Rectal smooth muscle tissue (tissue), 1 donor: ENCODE results near the gene SULF2.
A peak's percentile ranks its signal among the peaks of the same experiment; 100 is the strongest.

Experiments used
- H3K27ac ChIP-seq: one replicate; pipeline ENCODE4 v1.7.0; 2013; ENCODE audit warnings: low read depth, low read length, inconsistent platforms
- H3K27me3 ChIP-seq: one replicate; pipeline ENCODE4 v1.7.0; 2013; ENCODE audit warnings: low read length; ENCODE audit not compliant: control insufficient read depth, insufficient read depth
- H3K36me3 ChIP-seq: one replicate; pipeline ENCODE4 v1.7.0; 2013; ENCODE audit warnings: low read length; ENCODE audit not compliant: control insufficient read depth, insufficient read depth
- H3K4me1 ChIP-seq: one replicate; pipeline ENCODE4 v1.7.0; 2013; ENCODE audit warnings: low read length; ENCODE audit not compliant: control insufficient read depth, insufficient read depth
- H3K4me3 ChIP-seq: one replicate; pipeline ENCODE4 v1.7.0; 2013; ENCODE audit warnings: low read length
- H3K9ac ChIP-seq: one replicate; pipeline ENCODE4 v1.7.0; 2013; ENCODE audit warnings: low read length

Gene SULF2

DNA sequence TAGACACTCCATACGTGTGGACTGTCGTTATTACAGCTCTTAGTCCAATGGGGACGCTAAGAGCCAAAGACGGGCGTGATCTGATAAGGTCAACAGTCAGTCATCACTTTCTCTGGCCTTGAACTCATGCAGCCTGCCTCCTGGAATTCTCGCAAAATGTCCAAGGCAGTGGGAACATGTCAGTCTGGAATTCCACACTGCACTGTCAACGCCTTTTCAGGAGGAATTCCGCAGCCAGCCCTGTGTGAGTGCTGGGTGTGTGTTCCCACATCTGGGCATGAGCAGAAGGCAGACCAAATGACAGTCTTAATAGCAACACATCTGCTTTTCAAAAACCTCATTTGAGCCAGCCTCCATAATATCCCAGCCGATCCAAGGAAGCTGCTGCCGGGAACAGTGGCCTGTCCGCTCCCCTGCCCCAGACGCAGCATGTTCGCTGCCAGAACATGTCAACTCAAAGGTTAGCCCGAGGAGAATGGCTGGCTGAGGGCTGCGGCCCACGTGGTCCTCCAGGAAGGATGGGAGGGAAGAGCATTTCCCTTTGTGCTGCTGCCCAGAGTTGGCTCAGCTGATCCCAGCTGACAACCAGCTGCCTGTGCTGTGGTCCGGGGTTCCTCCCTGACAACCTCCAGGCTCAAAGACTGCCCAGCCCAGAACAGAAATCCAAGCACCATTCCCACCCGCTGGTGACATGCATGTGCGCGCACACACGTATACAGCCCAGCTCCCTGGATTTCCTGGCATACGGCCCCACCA lies 103.1 kb downstream of the SULF2 start:
- peak overlapping the region; percentile 60 for H3K27ac ChIP-seq
- no peak overlapping the region for H3K9ac ChIP-seq
- peaks cover 15% of the 10 kb centered on the region for H3K4me1 ChIP-seq
- no peaks in the 10 kb centered on the region for H3K27me3 ChIP-seq
- H3K4me3 ChIP-seq = no peak overlapping the region
- H3K36me3 ChIP-seq = no peaks in the 10 kb centered on the region

DNA sequence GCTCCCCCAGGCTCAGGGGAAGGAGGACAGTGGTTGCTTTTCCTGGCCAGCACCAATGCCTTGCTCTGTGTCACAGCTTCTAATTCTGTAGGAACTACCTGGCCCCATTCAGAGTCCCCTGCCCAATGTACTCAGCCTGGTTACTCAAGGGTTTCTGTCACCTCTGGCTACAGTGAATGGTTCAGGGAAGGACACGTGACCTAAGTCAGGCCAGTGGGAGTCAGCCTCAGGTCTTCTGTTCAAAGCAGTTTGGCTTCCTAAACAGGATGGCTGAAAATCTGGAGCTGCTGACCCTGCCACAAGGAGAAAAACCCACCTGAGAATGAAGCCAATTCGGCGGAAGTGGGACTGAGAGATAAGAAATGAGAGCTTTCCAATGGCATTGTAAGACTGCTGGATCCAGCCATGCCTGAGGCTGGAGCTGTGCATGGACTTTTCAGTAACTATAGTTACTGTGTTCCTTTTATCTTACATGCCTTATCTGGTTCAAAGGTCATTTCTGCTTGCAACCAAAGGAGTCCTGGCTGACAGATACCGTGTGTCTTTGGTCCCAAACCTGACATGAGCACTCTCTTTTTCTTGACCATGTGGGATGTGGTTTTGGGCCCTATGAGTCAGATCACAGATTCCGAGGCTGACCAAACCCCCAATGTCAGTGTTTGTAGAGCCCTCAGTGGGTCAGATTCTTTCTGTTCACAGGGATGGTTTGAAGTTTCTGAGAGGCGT lies 104.3 kb downstream of the SULF2 start:
- Histone ChIP-seq H3K4me1 (peaks cover 6% of the 10 kb centered on the region), H3K4me3 (no peak overlapping the region), H3K27ac (no peak overlapping the region), H3K27me3 (no peaks in the 10 kb centered on the region), H3K36me3 (no peaks in the 10 kb centered on the region), H3K9ac (no peak overlapping the region)

- Histone ChIP-seq H3K4me3 (no peak overlapping the region), H3K36me3 (no peaks in the 10 kb centered on the region), H3K9ac (no peak overlapping the region), H3K27me3 (no peaks in the 10 kb centered on the region), H3K4me1 (peaks cover 6% of the 10 kb centered on the region), H3K27ac (no peak overlapping the region)
Measured at GRCh38 chr20:47679462-47679861, 105.8 kb downstream of the SULF2 start.

GRCh38 chr20:47678536-47678935 lies 106.7 kb downstream of the SULF2 start:
- Histone ChIP-seq H3K9ac (no peak overlapping the region), H3K27me3 (no peaks in the 10 kb centered on the region), H3K4me3 (no peak overlapping the region), H3K27ac (no peak overlapping the region), H3K36me3 (no peaks in the 10 kb centered on the region), H3K4me1 (peaks cover 6% of the 10 kb centered on the region)

DNA sequence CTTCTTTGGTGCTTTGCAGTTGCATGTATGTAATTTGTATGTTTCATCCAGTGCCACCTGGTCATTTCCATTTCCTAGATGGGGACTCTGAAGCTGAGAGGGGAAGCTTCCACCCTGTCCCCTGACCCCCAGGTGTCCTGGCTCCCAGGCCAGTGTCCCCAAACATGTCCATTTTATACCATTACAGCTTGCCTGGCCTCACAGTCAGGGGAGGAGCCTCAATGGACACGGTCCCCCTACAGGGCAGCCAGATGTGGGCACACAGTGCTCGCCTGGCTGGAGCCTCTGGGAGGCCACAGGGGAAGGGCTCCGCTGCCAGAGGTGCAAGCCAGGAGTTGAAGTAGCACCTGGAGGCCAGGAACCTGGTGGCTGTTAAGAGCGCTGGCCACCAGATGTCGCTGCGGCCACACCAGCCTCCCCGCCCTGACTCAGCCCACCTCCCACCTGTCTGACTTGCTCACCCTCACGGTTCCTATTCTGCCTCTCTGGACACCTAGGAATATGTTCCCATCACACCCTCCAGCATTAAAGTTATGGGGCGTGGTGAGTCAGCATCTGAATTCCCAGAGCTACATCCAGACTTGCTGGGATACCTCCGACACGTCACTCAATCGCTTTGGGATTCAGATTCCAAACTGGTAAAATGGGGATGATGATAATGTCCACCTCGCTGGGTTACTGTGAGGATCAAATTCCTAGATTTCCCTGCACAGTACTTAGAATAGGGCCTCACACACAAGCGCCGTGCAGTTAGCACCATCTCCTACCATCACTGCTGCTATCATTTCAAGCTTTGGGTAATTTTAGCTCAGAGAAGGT lies 107.4 kb downstream of the SULF2 start:
- no peaks in the 10 kb centered on the region for H3K36me3 ChIP-seq
- H3K4me3 ChIP-seq = no peak overlapping the region
- H3K4me1 ChIP-seq = peaks cover 6% of the 10 kb centered on the region
- H3K27ac ChIP-seq = no peak overlapping the region
- H3K9ac ChIP-seq = peak overlapping the region; percentile 1
- no peaks in the 10 kb centered on the region for H3K27me3 ChIP-seq

DNA sequence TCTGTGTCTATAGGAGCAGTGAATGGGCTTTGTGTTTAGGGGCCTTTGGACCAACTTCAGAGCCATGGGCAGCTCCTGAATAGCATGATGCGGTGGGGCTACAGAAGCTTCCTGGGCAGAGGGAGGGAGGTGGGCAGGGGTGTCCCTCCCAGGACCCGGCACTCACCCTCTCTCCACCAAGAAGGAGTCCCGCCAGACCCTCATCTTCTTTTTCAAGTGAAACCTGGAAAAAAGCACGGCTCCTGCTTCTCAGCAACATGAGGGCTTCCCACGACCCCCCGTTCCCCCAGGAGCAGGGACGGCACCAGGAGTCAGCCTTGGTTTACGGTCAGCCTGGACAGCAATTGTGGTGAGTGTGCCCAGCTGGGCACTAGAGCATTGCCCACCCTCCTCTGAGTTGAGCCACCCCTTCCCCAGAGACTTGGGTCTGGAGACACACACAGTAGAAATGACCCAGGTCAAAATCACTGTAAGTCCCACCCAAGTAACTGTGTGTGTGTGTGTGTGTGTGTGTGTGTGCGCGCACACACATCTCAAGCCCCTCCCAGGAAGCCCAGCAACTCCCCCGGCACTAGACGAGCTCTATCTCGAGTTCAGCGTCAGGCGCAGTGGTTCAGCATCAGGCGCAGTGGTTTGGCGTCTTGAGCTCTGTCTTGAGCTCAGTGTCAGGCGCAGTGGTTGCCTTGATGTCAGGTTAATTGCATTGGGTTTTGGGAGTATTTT lies 108.2 kb downstream of the SULF2 start:
- H3K27ac ChIP-seq = no peak overlapping the region
- no peaks in the 10 kb centered on the region for H3K36me3 ChIP-seq
- no peak overlapping the region for H3K4me3 ChIP-seq
- H3K9ac ChIP-seq = no peak overlapping the region
- no peaks in the 10 kb centered on the region for H3K27me3 ChIP-seq
- H3K4me1 ChIP-seq = peaks cover 3% of the 10 kb centered on the region

GRCh38 chr20:47676219-47676721 lies 109.0 kb downstream of the SULF2 start:
- Histone ChIP-seq H3K27me3 (no peaks in the 10 kb centered on the region), H3K4me3 (no peak overlapping the region), H3K4me1 (no peaks in the 10 kb centered on the region), H3K27ac (no peak overlapping the region), H3K9ac (no peak overlapping the region), H3K36me3 (no peaks in the 10 kb centered on the region)

GRCh38 chr20:47675190-47676142 lies 109.8 kb downstream of the SULF2 start:
- Histone ChIP-seq H3K27me3 (no peaks in the 10 kb centered on the region), H3K36me3 (no peaks in the 10 kb centered on the region), H3K27ac (no peak overlapping the region), H3K4me1 (no peaks in the 10 kb centered on the region), H3K9ac (no peak overlapping the region), H3K4me3 (no peak overlapping the region)

DNA sequence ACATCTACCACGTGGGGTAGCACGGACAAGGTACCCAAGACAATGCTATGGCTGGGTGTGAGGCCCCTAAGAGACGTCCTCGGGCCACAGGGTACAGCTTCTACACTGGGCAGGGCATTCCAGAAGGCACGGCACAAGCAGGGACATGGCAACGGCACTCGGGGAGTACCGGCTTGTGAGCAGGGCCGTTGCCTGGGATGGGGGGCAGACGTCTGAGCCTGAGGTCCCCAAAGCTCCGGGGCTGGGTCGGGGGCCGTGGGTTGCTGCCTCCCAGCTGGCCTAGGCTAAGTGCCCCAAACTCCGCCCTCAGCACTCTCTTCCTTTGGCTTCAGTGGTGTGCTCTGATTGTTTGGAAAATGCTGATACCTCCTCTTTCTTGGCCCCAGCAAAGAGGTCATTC lies 110.6 kb downstream of the SULF2 start:
- no peak overlapping the region for H3K9ac ChIP-seq
- H3K27me3 ChIP-seq = no peaks in the 10 kb centered on the region
- H3K4me1 ChIP-seq = no peaks in the 10 kb centered on the region
- H3K27ac ChIP-seq = no peak overlapping the region
- no peak overlapping the region for H3K4me3 ChIP-seq
- H3K36me3 ChIP-seq = no peaks in the 10 kb centered on the region

DNA sequence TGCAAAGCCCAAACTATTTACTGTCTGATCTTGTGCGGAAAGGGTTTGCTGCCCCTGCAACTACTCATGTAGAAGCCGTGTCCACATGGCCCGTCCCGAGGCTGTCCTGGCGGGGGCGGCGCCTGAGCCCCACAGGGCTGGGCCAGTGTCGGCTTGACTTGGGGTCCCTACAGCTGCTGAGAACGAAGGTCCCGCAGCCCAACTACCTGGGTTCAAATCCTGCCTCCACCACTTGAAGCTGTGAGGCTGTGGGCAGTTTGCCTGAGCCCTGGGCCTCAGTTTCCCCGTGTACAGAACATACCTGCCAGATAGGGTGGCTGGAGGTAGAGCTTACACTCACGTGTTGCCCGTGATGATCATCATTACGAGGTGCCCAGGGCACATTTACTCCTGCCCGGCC lies 111.1 kb downstream of the SULF2 start:
- Histone ChIP-seq H3K27ac (no peak overlapping the region), H3K9ac (no peak overlapping the region), H3K4me3 (no peak overlapping the region), H3K27me3 (no peaks in the 10 kb centered on the region), H3K36me3 (no peaks in the 10 kb centered on the region), H3K4me1 (no peaks in the 10 kb centered on the region)

GRCh38 chr20:47673671-47673955 lies 111.7 kb downstream of the SULF2 start:
- Histone ChIP-seq H3K9ac (no peak overlapping the region), H3K36me3 (no peaks in the 10 kb centered on the region), H3K4me1 (no peaks in the 10 kb centered on the region), H3K4me3 (no peak overlapping the region), H3K27me3 (no peaks in the 10 kb centered on the region), H3K27ac (no peak overlapping the region)
